Measurements from ENCODE around the gene PDIA5. TPM values are rescaled to one million over a fixed set of nuclear protein-coding genes. Genes with fewer than 3 reads are reported as not detected.

The PDIA5 gene
- total RNA-seq, 1 donor from 2014 or later, result 6.0 TPM

GRCh38 chr3:123085293-123085931, 18.6 kb downstream of the PDIA5 start:
- H3K27me3 ChIP-seq (ENCODE audit: low read depth), result no peaks in the 10 kb centered on the region
- DNase-seq, result no peak
- H3K27ac ChIP-seq (replicated peaks), result peak overlapping the region; percentile 34
- no peak for TF ChIP-seq CTCF (IDR thresholded peaks at IDR 0.05; ENCODE audit: borderline replicate concordance)
- no peak overlapping the region for H3K4me3 ChIP-seq
- no peaks in the 10 kb centered on the region for H3K9me3 ChIP-seq (replicated peaks)
- no peaks in the 10 kb centered on the region for H3K36me3 ChIP-seq
- intact Hi-C loops (cut with micrococcal nuclease), result no loop called here
- H3K4me1 ChIP-seq, result peaks cover 70% of the 10 kb centered on the region

GRCh38 chr3:123085932-123086627, 19.3 kb downstream of the PDIA5 start:
- no peak for TF ChIP-seq CTCF (IDR thresholded peaks at IDR 0.05; ENCODE audit: borderline replicate concordance)
- intact Hi-C loops (cut with micrococcal nuclease), result no loop called here
- DNase-seq, result no peak
- no peak overlapping the region for H3K4me3 ChIP-seq
- H3K4me1 ChIP-seq, result peaks cover 70% of the 10 kb centered on the region
- H3K27ac ChIP-seq (replicated peaks), result no peak overlapping the region
- H3K9me3 ChIP-seq (replicated peaks), result no peaks in the 10 kb centered on the region
- H3K36me3 ChIP-seq, result no peaks in the 10 kb centered on the region
- H3K27me3 ChIP-seq (ENCODE audit: low read depth), result no peaks in the 10 kb centered on the region

DNA sequence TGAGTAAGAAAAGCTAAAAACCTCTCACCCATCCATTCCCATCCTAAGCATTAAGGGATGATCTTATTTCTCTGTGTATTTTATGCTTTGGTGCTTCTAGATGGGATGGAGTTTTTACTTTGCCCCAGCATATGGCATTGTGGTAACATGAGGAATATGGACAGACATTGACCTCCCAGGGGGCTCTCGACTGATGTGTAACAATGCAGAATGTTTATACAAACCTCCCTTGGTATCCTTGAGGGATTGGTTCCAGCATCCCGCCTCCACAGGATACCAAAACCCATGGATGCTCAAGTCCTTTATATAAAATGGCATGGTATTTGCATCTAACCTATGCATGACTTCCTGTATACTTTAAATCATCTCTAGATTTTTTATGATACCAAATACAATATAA, 21.6 kb downstream of the PDIA5 start:
- intact Hi-C loops (cut with micrococcal nuclease), result no loop called here
- no peak for DNase-seq
- Histone ChIP-seq H3K27me3 (ENCODE audit: low read depth) (no peaks in the 10 kb centered on the region), H3K36me3 (peaks cover 13% of the 10 kb centered on the region), H3K4me1 (peaks cover 52% of the 10 kb centered on the region), H3K4me3 (no peak overlapping the region), H3K27ac (replicated peaks) (no peak overlapping the region), H3K9me3 (replicated peaks) (no peaks in the 10 kb centered on the region)
- TF ChIP-seq CTCF (IDR thresholded peaks at IDR 0.05; ENCODE audit: borderline replicate concordance), result no peak

- Histone ChIP-seq H3K27ac (replicated peaks) (peak overlapping the region; percentile 60), H3K36me3 (peaks cover 23% of the 10 kb centered on the region), H3K27me3 (ENCODE audit: low read depth) (no peaks in the 10 kb centered on the region), H3K4me3 (no peak overlapping the region), H3K9me3 (replicated peaks) (no peaks in the 10 kb centered on the region), H3K4me1 (peaks cover 42% of the 10 kb centered on the region)
- intact Hi-C loops (cut with micrococcal nuclease), result no loop called here
- no peak for TF ChIP-seq CTCF (IDR thresholded peaks at IDR 0.05; ENCODE audit: borderline replicate concordance)
- DNase-seq, result peak; percentile 80
Measured at GRCh38 chr3:123089611-123090331, 22.9 kb downstream of the PDIA5 start.

DNA sequence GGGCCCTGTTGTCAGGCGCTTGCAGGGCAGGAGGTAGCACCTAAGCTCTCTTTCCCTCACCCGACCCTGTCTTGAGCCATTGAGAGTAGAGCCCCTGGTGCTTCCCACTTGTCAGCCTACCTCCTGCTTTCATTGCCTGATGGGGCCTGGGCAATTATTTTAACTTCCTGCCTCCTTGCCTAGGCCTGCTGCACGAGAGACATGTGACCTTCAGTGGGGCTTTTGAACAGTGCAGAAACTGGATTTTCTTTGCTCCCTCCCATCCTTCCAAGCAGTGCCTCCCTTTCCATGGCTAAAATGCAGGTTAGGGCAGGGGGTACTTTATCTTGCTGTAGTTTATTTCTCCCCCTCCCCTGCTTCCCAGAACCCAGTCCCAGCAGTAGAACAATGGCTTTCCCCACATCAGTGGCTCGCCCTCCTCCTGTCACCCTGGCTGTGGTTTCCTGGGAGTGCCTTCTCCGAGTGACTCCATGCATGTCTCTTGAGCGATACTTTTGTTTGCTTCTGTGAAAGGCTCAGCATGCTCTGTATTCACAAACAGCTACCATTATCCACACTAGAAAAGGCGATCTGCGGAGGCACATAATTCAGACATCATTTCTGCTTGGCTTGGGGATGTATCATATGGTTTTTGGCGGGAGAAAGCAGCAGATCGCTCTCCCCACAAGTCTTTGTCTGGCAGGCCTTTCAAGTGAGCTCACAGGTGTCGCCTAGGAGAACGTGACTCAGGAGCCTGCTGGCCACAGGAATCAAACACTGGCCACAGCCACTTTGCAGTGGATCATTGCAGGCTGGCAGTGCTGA, 24.1 kb downstream of the PDIA5 start:
- Histone ChIP-seq H3K27ac (replicated peaks) (peak overlapping the region; percentile 60), H3K4me3 (no peak overlapping the region), H3K36me3 (peaks cover 23% of the 10 kb centered on the region), H3K27me3 (ENCODE audit: low read depth) (no peaks in the 10 kb centered on the region), H3K9me3 (replicated peaks) (no peaks in the 10 kb centered on the region), H3K4me1 (peaks cover 37% of the 10 kb centered on the region)
- TF ChIP-seq CTCF (IDR thresholded peaks at IDR 0.05; ENCODE audit: borderline replicate concordance), result no peak
- no peak for DNase-seq
- intact Hi-C loops (cut with micrococcal nuclease), result no loop called here
